ENCODE data around the gene APOM. TPM values are rescaled to one million over a fixed set of nuclear protein-coding genes. Genes with fewer than 3 reads are reported as not detected.

The APOM gene
- total and polyA plus RNA-seq, 2 of the 4 experiments (the other 2 are of a cell fraction): 1.4 to 3.8 TPM

- Histone ChIP-seq H4K5ac (ENCODE audit: low read depth, low read length) (no peak overlapping the region), H4K91ac (ENCODE audit: insufficient read depth, low read depth, low read length) (no peak overlapping the region), H3K9me1 (ENCODE audit: insufficient read depth, low read length) (no peaks in the 10 kb centered on the region), H3K9ac (ENCODE audit: low read depth, low read length) (no peak overlapping the region), H2BK5ac (ENCODE audit: low read depth, low read length, poor library complexity, severe bottlenecking) (no peak overlapping the region), H2AK5ac (ENCODE audit: low read depth, low read length) (no peak overlapping the region), H4K20me1 (ENCODE audit: insufficient read depth, low read length) (no peaks in the 10 kb centered on the region), H3K27ac (ENCODE audit: insufficient read depth, low read length) (no peak overlapping the region), H2BK20ac (ENCODE audit: low read depth, low read length) (no peak overlapping the region), H2BK120ac (ENCODE audit: low read depth, low read length) (no peak overlapping the region), H3K36me3 (ENCODE audit: control insufficient read depth, insufficient read depth, low read length) (peaks cover 8% of the 10 kb centered on the region; the same call in 1 of the 2 replicates), H3K56ac (ENCODE audit: extremely low read depth, insufficient read depth, low read length) (no peak overlapping the region), H3K9me3 (ENCODE audit: control insufficient read depth, insufficient read depth, low read length) (no peaks in the 10 kb centered on the region), H3K27me3 (ENCODE audit: control insufficient read depth, insufficient read depth, low read length) (no peaks in the 10 kb centered on the region), H3K4ac (ENCODE audit: low read depth, low read length) (no peak overlapping the region), H2BK15ac (ENCODE audit: low read depth, low read length) (no peak overlapping the region), H3K14ac (replicated peaks; ENCODE audit: low read depth, low read length) (no peak overlapping the region), H3K4me1 (ENCODE audit: control insufficient read depth, insufficient read depth, low read length) (peaks cover 9% of the 10 kb centered on the region), H3K4me3 (ENCODE audit: insufficient read depth, low read depth, low read length) (no peak overlapping the region), H2AFZ (replicated peaks; ENCODE audit: low read length, poor library complexity) (no peak overlapping the region), H4K8ac (ENCODE audit: low read depth in 2 of 2, low read length in 2 of 2) (no peak overlapping the region), H3K4me2 (ENCODE audit: low read depth, low read length) (no peak overlapping the region), H3K23ac (ENCODE audit: low read depth, low read length) (no peak overlapping the region), H3K79me1 (ENCODE audit: low read depth in 1 of 2, low read length in 2 of 2) (no peaks in the 10 kb centered on the region), H2AK9ac (replicated peaks; ENCODE audit: low read depth, low read length, poor library complexity) (no peak overlapping the region), H3K18ac (ENCODE audit: low read depth, low read length) (no peak overlapping the region)
- CTCF ChIA-PET: no interaction called here
- intact Hi-C loops (cut with micrococcal nuclease) (no loop called here), dilution Hi-C loops (cut with HindIII; ENCODE audit: low sequenced_read_pairs, unreplicated experiment) (no loop called here), in situ Hi-C loops (cut with MboI; ENCODE audit: low sequenced_read_pairs) (no loop called here)
- DNase-seq (no peak), ATAC-seq (ENCODE audit: low read depth) (no peak)
- 68% methylated on average over 5 of the region's 8 CpGs; no CpG with 5 or more reads in 1 of the 2 experiments for WGBS, 2 experiments (ENCODE audit: extremely low coverage in 2 of 2, insufficient read length in 1 of 2)
- no TSS peak for BruUV-seq (replicated peaks)
- POLR2A ChIA-PET (ENCODE audit: unreplicated experiment): no interaction called here
- TF ChIP-seq FOS (IDR thresholded peaks at IDR 0.05; ENCODE audit: low read depth, low read length): no peak
These were observed 22.3 kb downstream of the APOM start for GRCh38 chr6:31677955-31678354.

Measured in IMR-90 (cell line).